Thymus (tissue), 11 donors: Measurements from ENCODE around the gene PXDC1. TPM values are rescaled to one million over a fixed set of nuclear protein-coding genes. Genes with fewer than 3 reads are reported as not detected.

Experiments used
- DNase-seq, 9 donors: peaks; one replicate each; pipeline ENCODE4 v3.0.0-alpha.2; 2013; ENCODE audit warnings: low spot score in 9 of 9, low read depth in 6 of 9, missing footprints in 1 of 9
- H3K27ac ChIP-seq, 2 donors: one replicate each; pipeline ENCODE4 v1.5.1; 2013; ENCODE audit warnings: control low read depth in 1 of 2, low read depth in 1 of 2, low read length in 1 of 2, mild to moderate bottlenecking in 1 of 2, moderate library complexity in 1 of 2
- H3K27me3 ChIP-seq, 2 donors: one replicate each; pipeline ENCODE4 v1.5.1; 2013; ENCODE audit warnings: low read length in 1 of 2; ENCODE audit not compliant: control insufficient read depth in 2 of 2, insufficient read depth in 1 of 2
- H3K36me3 ChIP-seq, 2 donors: one replicate each; pipeline ENCODE4 v1.5.1; 2013; ENCODE audit warnings: low read length in 1 of 2, mild to moderate bottlenecking in 1 of 2, moderate library complexity in 1 of 2; ENCODE audit not compliant: control insufficient read depth in 2 of 2, insufficient read depth in 2 of 2
- H3K4me1 ChIP-seq, 2 donors: one replicate each; pipeline ENCODE4 v1.5.1; 2013; ENCODE audit warnings: low read length in 2 of 2; ENCODE audit not compliant: control insufficient read depth in 2 of 2, insufficient read depth in 2 of 2
- H3K4me3 ChIP-seq, 2 donors: one replicate each; pipeline ENCODE4 v1.5.1; 2013; ENCODE audit warnings: low read length in 2 of 2, control low read depth in 1 of 2, mild to moderate bottlenecking in 1 of 2
- H3K9me3 ChIP-seq, 2 donors: one replicate each; pipeline ENCODE4 v1.5.1; 2013; ENCODE audit warnings: low read length in 1 of 2, mild to moderate bottlenecking in 1 of 2; ENCODE audit not compliant: control insufficient read depth in 2 of 2, insufficient read depth in 1 of 2
- WGBS: extraction: QIAGEN DNeasy Blood & Tissue Kit; methylation state at CpG from one replicate; pipeline ENCODE4 v1.1.7; 2013; 5-methylcytosine and 5-hydroxymethylcytosine counted together
- polyA plus RNA-seq: library from polyadenylated mRNA; stranded (reverse); fragments of 200-250 nt; gene quantifications from one replicate; pipeline ENCODE4 v1.2.3, GENCODE V29; 2013
- total RNA-seq: library from RNA; stranded (reverse); fragments of 120-200 nt; gene quantifications from one replicate; pipeline ENCODE4 v1.2.4, GENCODE V29; 2013
- donor health status: healthy.

PXDC1 gene
- total and polyA plus RNA-seq, 2 donors = 4.5 to 21.4 TPM

- no peaks in the 10 kb centered on the region for H3K4me1 ChIP-seq
- no peak for DNase-seq
- H3K36me3 ChIP-seq = no peaks in the 10 kb centered on the region
- H3K4me3 ChIP-seq = no peak overlapping the region
- H3K27ac ChIP-seq = no peak overlapping the region
- H3K9me3 ChIP-seq = no peaks in the 10 kb centered on the region
- no peaks in the 10 kb centered on the region for H3K27me3 ChIP-seq
Observed at GRCh38 chr6:3794092-3794491, 42.6 kb upstream of the PXDC1 start.

- H3K27ac ChIP-seq = no peak overlapping the region
- no peaks in the 10 kb centered on the region for H3K4me1 ChIP-seq
- H3K27me3 ChIP-seq = no peaks in the 10 kb centered on the region
- no peaks in the 10 kb centered on the region for H3K36me3 ChIP-seq
- 96% methylated on average over 3 of the region's 3 CpGs for WGBS
- H3K9me3 ChIP-seq = no peaks in the 10 kb centered on the region
- no peak for DNase-seq
- H3K4me3 ChIP-seq = no peak overlapping the region
Observed at GRCh38 chr6:3793545-3793944, 42.0 kb upstream of the PXDC1 start.

GRCh38 chr6:3791526-3792203 is 40.2 kb upstream of the PXDC1 start:
- H3K27me3 ChIP-seq = no peaks in the 10 kb centered on the region
- no peaks in the 10 kb centered on the region for H3K9me3 ChIP-seq
- H3K4me1 ChIP-seq = no peaks in the 10 kb centered on the region
- H3K36me3 ChIP-seq = no peaks in the 10 kb centered on the region
- H3K27ac ChIP-seq = no peak overlapping the region
- no peak overlapping the region for H3K4me3 ChIP-seq
- DNase-seq = no peak
- 89% methylated on average over 8 of the region's 8 CpGs for WGBS

- Histone ChIP-seq H3K36me3 (no peaks in the 10 kb centered on the region), H3K4me1 (no peaks in the 10 kb centered on the region), H3K27ac (no peak overlapping the region), H3K27me3 (no peaks in the 10 kb centered on the region), H3K9me3 (no peaks in the 10 kb centered on the region), H3K4me3 (no peak overlapping the region)
- 97% methylated on average over 12 of the region's 12 CpGs for WGBS
- DNase-seq = no peak
Observed at GRCh38 chr6:3789896-3790558, 38.5 kb upstream of the PXDC1 start.

GRCh38 chr6:3789018-3789895 is 37.7 kb upstream of the PXDC1 start:
- Histone ChIP-seq H3K9me3 (no peaks in the 10 kb centered on the region), H3K27me3 (no peaks in the 10 kb centered on the region), H3K36me3 (no peaks in the 10 kb centered on the region), H3K4me1 (no peaks in the 10 kb centered on the region), H3K27ac (no peak overlapping the region), H3K4me3 (no peak overlapping the region)
- DNase-seq = no peak
- WGBS = 96% methylated on average over 13 of the region's 13 CpGs

- Histone ChIP-seq H3K27ac (no peak overlapping the region), H3K4me1 (no peaks in the 10 kb centered on the region), H3K4me3 (no peak overlapping the region), H3K36me3 (no peaks in the 10 kb centered on the region), H3K9me3 (no peaks in the 10 kb centered on the region), H3K27me3 (no peaks in the 10 kb centered on the region)
- 96% methylated on average over 12 of the region's 12 CpGs for WGBS
- no peak for DNase-seq
Observed at GRCh38 chr6:3788408-3789017, 37.0 kb upstream of the PXDC1 start.

GRCh38 chr6:3786141-3786540 is 34.6 kb upstream of the PXDC1 start:
- no peak overlapping the region for H3K27ac ChIP-seq
- WGBS = 96% methylated on average over 4 of the region's 4 CpGs
- no peak for DNase-seq

GRCh38 chr6:3785745-3786098 is 34.2 kb upstream of the PXDC1 start:
- H3K4me1 ChIP-seq = no peaks in the 10 kb centered on the region

More at GRCh38 chr6:3786141-3786540, 34.6 kb upstream of the PXDC1 start:
- H3K27me3 ChIP-seq = no peaks in the 10 kb centered on the region
- H3K4me1 ChIP-seq = no peaks in the 10 kb centered on the region
- H3K4me3 ChIP-seq = no peak overlapping the region
- no peaks in the 10 kb centered on the region for H3K9me3 ChIP-seq
- no peaks in the 10 kb centered on the region for H3K36me3 ChIP-seq

More at GRCh38 chr6:3785745-3786098, 34.2 kb upstream of the PXDC1 start:
- Histone ChIP-seq H3K4me3 (no peak overlapping the region), H3K27ac (no peak overlapping the region), H3K36me3 (no peaks in the 10 kb centered on the region), H3K9me3 (no peaks in the 10 kb centered on the region), H3K27me3 (no peaks in the 10 kb centered on the region)
- 95% methylated on average over 5 of the region's 5 CpGs for WGBS
- no peak for DNase-seq
